Stimulated activated CD8-positive, alpha-beta memory T cell treated with anti-CD3 and anti-CD28 coated beads, Interleukin-7, amount 100 ng/mL, for 1 hour (primary cell): ENCODE data around the gene PEAK3.
A peak's percentile ranks its signal among the peaks of the same experiment; 100 is the strongest.
"Not testable (repeated sequence)": the region's sequence is repeated elsewhere in the genome, so short reads cannot be mapped to it uniquely, and the experiment has no call there.

ENCODE experiments used
- DNase-seq, 2 donors: peaks; one replicate each; pipeline ENCODE4 v3.0.0-alpha.2; 2020; ENCODE audit warnings: low read depth in 2 of 2

The PEAK3 gene

DNA sequence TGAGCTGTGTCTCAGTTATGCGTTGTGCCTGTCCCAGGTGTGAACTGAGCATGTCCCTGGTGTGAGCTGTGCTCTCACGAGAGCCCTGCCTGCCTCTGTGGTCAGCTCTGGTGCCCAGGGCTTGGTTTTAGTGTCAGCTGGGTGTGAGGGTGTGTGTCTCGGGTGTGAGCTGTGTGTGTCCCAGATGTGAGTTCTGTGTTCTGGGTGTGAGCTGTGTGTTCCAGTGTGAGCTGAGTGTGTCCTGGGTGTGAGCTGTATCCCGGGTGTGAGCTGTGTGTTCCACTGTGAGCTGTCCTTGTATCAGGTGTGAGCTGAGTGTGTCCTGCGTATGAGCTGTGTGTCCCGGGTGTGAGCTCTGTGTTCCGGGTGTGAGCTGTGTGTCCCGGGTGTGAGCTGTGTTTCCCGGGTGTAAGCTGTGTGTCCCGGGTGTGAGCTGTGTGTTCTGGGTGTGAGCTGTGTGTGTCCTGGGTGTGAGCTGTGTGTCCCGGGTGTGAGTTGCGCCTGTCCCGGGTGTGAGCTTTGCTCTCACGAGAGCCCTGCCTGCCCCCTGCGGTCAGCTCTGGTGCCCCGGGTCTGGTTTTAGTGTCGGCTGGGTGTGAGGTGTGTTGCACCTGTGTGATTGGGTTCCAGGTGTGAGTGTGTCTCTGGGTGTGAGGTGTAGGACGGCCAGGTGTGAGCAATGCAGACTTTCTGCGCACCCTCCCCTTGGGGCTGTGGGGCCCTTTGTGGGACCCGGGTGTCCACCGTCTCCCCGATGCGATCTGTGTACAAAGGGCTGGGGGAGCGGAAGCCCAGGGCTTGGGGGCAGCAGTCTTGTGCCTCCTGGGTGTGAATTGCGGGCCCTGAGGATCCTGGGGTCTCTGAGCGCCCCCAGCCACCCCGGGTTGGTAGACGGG lies 7.1 kb upstream of the PEAK3 start:
- DNase-seq = no peak

DNA sequence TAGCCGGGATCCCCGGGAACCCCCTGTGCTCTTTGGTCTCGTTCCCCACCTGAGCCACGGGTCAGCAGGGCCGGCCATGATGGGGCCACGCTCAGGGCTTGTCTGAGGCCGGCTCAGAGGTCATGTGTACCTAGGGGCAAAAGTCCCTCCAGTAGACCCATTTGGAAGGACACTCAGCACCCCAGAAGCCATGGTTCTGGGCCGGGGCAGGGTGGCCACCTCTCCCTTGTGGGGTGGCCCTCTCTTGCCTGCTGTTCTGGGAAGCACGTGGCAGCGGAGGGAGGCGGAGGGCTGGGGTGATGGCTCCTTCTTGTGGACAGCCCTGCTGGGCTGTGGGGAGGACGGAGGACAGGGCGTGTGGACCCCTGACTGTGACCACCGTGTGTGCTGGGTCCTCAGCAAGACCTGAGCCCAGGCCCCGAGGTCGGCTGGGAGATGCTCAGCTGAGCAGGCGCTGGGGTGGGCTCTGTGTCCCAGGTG lies 6.4 kb upstream of the PEAK3 start:
- no peak for DNase-seq

DNA sequence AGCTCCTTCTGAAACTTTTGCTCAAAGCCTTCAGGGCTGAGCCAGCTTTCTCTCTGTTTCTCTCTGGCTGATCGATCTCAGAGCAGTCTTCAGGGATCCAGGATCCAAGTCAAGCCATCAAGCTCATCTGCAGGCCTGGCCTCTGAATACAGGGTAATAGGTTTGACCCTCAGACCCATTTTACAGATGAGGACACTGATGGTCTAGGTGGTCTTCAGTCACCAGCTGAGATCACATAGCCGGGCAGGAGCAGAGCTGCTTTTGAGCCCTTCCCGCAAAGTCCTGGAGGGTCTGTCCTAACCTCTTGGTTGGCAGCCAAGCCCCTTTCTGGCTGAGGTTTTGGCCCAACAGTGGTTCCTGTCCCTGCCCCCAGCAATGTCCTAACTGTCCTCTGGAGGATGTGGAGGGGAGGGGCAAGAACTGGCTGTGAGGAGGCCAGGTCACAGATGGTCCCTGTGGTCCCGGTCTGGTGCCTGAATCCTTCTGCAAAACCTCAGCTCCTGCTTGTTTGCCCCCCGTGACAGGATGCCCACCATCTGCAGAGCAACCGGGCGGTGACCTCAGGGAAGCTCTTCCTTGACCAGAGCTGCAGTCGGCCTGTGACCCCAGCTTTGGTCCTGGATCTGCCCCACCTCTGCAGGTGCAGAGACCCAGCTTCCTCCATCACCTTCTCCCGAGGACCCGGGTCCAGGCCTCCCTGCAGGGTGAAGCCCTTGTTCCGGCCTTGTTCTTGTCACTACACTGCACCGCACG lies 5.8 kb upstream of the PEAK3 start:
- no peak for DNase-seq

DNA sequence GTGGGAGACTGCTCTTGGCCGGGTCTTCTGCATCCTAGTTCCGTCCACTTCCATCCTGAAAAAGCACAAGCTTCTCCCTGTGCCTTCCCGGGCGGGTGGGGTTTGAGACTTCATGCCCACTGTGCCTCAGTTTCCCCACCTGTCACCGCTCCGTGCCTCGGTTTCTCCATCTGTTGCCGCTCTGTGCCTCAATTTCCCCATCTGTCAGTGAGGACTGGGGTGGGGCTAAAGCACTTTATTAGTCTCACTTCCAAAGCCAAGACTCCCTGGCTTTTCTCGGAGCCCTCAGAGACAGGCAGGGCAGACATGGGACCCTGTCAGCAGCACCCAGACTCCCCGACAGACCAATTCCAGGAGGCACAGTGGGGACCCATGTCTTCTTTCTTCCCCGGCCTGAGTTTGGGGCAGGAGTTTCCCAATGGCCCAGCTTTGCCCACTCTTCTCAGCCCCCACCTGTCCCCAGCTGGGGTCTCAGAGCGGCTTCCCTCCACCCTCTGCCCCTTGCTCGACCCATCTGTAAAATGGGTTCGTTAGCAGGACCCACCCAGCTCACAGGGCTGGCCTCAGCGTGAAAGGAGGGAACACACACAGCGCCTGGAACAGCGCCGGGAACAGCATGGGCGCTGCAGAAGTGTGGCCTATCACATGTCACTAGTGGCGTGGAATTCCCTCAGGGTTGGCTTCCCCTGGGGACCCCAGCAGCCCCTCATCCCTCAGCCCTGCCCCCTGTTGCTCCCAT lies 4.6 kb upstream of the PEAK3 start:
- DNase-seq = no peak

DNA sequence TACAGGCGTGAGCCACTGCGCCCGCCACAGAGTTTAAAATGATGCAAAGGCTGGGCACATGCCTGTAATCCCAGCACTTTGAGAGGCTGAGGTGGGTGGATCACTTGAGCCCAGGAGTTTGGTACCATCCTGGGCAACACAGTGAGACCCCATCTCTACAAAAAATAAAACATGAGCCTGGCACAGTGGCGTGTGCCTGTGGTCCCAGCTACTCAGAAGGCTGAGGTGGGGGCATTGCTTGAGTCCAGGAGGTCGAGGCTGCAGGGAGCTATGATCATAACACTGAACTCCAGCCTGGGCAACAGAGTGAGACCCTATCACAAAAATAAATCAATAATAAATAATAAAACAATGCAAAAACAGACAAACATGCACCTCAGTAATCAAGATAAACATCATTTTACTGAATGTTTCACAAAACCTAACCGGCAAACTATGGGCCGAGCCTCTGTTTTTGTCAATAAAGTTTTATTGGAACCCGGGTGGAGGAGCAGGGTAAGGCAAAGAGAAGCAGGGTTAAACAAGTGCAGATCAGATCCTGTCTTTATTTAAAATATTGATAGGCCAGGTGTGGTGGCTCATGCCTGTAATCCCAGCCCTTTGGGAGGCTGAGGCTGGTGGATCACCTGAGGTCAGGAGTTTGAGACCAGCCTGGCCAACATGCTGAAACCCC lies 2.0 kb upstream of the PEAK3 start:
- no peak for DNase-seq

DNA sequence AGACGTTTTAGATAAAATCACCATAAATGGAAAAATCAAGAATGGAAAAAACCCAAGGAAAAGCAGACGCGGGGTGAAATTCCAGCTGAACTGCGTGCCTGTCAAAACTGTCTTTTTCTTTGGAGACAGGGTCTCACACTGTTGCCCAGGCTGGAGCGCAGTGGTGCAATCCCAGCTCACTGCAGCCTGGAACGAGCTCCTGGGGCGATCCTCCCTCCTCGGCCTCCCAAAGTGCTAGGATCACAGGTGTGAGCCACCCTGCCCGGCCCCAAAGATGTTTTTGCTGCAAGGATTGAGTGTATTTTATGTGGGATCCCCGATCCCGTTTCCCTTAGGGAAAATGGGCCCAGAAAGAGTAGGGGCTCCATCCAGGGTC lies 875 bp upstream of the PEAK3 start:
- DNase-seq = no peak

DNA sequence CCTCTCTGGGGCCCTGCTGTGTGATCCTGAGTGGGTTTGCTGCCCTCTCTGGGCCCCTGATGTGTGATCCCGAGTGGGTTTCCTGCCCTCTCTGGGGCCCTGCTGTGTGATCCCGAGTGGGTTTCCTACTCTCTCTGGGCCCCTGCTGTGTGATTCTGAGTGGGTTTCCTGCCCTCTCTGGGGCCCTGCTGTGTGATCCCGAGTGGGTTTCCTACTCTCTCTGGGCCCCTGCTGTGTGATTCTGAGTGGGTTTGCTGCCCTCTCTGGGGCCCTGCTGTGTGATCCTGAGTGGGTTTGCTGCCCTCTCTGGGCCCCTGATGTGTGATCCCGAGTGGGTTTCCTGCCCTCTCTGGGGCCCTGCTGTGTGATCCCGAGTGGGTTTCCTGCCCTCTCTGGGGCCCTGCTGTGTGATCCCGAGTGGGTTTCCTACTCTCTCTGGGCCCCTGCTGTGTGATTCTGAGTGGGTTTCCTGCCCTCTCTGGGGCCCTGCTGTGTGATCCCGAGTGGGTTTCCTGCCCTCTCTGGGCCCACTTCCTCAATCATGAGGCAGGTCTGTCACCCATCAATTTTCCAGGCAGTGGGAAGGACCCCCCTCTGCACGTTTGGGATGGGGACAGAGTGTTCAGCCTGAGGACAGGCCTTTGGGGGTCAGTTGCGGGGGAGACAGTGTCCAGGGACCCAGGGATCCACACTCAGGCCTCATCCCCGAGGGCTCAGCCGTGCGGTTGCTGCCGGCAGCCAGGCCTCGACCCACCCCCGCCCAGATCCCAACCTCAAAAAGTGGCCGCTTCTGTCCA lies 512 bp downstream of the PEAK3 start:
- not testable (repeated sequence) for DNase-seq

DNA sequence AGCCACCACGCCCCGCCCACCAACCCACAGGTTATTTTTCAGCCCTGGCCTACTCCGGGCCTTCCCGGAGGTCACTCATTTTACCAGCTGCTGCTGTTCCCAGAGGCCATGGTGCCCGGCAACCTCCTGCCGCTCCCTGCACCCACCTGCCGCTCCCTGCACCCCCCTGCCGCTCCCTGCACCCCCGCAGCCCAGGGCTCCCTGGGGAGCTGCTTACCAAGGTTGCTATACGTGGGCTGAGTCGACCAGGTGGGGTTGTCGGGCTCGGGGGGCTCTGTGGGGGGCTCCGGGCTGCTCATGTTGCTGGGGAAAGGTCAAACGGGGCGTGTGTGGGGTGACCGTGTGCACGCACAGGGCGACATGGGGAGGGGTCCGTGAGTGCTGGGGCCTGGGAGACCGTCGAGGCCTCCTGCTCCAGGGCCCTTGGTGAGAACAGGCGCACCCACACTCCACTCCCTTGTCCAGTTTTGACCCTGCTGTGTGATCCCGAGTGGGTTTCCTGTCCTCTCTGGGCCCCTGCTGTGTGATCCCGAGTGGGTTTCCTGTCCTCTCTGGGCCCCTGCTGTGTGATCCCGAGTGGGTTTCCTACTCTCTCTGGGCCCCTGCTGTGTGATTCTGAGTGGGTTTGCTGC lies 1.2 kb downstream of the PEAK3 start:
- DNase-seq = no peak

DNA sequence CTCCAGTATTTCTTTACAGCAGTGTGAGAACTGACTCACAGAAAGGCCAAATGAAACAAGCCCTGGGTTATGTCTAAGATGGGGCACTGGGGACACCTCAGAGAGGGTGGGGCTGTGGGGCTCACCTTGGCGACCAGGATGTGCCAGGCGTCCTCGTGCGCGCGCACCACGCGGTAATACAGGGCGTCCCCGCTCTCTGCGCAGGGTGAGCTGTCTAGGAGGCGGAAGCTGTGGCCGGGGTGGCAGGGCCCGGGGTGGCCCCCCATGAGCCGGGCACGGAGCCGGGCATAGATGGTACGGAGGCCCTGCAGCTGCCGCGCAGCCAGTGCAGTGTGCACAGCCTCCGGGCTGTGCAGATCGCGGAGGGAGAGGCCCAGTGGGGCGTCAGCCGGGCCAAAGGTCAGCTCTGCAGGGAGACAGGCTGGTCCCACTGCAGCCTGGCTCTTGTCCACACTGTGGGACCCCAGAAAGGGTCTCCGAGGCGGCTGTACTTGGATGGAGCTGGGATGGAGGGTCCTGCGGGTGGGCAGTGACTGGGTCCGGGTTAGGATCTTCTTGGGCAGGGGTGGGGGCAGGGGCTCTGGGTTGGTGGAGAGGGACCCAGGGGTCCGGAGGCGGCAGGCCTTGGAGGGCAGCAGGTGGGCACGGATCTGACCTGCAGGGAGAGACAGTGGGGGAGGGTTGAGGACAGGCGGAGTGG lies 3.4 kb downstream of the PEAK3 start:
- DNase-seq = no peak

DNA sequence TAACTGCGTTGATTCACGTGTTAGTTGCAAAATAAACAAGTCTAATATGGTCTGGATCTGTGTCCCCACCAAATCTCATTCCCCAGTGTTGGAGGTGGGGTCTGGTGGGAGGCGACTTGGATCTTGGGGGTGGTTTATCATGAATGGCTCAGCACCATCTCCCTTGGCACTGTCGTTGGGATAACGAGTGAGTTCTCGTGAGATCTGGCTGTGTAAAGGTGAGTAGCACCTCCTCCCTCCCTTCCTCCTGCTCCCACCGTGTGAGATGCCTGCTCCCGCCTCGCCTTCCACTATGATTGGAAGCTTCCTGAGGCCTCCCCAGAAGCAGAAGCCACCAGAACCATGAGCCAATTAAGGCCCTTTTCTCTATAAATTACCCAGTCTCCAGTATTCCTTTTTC lies 4.8 kb downstream of the PEAK3 start:
- no peak for DNase-seq

DNA sequence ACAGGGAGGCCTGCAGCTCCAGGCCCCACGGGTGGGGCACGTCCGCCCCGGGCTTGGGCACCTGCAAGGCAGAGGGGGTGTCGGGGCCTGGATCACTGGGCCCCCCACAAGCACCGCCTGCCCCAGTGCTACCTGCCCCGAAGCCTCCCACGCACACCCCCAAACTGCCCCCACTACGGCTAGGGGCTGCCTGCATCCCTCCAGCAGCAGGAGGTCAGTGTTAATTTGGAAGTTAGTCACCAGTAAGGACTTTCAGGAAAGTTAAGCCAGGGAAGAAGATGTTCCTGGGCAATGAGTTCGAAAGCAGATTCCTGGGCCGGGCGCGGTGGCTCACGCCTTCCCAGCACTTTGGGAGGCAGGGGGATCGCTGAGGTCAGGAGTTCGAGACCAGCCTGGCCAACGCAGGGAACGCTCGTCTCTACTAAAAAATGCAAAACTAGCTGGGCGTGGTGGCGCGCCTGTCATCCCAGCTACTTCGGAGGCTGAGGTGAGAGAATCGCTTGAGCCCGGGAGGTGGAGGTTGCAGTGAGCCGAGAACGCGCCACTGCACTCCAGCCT lies 5.5 kb downstream of the PEAK3 start:
- no peak for DNase-seq

DNA sequence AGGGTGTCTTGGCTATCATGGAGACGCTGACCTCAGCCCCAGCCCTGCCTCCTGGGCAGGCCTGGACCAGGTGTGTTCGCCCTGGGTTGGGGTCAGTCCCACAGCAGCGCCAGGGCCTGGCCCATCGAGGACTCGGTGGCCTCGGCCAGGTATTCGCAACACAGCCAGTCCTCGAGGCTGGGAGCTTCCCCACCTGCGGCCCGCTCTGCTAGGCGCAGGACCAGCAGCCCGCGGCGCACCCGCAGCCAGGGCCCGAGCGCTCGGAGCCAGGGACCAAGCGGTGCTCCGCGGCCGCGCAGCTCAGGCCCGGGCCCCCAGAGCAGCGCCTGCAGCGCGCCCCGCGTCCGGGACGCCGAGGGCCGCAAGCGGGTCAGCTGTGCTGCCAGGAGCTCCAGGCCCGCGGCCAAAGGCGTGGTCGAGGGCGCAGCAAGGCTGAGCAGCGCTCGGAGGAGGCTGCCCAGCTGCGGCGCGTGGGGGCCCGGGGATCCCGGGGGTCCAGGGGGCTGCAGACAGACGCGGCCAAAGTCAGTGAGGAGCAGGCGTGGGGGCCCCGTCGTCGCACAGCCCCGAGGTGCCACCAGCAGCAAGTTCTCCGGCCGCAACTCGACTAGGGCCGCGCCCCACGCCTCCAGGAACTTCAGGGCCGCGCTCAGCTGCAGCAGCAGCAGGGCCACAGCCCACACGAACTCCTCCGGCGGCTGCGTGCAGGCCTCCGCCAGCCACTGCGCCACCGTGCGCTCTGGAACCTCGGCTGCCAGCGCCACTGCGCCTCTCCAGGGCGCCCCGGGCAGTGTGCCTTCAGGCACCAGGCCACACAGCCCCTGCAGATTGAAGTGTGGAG lies 6.2 kb downstream of the PEAK3 start:
- no peak for DNase-seq

DNA sequence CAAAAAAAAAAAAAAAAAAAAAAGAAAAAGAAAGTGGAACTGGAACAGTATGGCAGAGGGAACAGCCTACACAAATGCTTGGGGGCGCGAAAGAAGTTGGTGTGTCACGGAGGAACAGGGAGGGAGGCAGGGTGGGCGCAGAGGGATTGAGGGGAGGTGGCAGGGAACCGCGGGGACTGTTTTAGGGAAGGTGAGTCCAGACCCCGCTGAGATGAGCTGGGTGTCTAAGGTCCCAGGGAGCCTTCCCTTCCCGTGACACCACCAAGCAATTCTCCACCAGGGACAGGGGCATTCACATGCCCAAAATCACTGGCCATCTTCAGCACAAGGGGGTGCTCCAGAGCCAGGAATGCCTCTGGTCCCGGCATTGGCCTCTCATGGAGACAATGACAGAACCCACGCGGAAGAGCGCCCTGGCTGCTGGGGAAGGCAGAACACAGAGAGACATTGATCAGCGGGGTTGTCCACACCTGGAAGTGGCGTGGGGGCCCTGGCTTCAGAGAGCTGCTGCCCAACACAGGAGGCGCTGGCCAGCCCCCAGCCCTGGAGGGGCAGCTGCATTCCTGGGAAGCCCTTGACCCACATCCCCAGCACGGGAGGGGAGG lies 6.9 kb downstream of the PEAK3 start:
- no peak for DNase-seq

DNA sequence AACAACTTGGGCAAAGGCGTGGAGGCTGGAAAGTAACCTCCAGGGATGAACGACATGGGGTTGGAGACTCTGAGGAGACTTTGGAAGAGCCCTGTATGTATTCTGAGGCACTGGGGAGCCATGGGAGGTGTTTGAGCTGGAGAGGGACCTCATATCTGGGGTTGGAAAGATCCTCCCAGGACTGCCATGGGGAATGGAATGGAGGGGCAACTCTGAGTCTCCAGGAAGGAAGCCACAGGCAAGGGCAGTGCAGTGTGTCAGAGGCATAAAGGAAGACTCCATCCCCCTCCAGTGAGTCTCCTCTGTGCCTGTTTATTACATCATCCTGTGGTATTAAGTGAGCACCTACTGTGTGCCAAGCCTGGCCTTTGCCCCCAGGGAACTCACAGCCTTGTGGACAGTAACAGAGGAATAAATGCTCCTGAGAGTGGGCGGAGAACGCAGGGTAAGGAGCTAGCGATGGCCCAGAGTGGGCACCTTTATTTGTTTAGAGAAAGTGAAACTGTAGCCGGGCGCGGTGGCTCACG lies 7.7 kb downstream of the PEAK3 start:
- no peak for DNase-seq

DNA sequence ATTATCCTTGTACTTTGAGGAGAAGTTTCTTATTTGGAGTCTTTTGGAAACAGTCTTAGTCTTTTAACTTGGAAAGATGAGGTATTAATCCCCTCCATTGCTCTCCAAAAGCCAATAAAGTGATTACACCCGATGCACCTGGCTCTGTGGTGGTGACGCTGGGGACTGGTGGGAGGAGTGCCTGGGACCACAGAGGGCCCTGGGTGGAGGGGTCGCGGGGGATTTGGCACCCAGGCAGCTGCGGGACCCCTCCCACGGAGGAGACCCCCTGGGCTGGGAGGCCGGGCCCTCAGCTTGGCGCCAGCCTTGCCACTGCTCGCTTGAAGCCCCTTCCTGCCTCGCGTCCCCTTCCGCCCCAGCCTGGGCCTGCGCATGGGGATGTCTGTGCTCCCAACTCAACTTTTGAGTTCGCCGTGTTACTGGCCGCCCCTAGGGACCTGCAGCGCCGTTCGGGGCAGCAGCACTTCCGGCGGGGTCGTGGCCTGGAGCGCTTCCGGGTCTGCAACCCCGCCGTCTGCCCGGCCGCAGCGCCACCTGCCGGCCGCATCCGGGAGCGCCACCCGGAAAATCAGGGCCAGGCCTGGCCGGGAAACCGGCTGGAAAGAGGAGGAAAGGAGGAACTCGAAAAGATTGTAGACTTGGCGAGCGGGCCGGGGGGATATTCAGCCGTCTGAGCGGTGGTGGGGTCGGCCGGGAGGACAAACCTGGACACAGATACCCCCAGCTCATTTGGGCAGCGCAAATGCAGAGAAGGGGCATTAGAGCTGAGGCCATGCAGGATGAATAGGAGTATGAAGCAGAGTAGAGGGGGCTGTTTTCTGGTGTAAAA lies 8.4 kb downstream of the PEAK3 start:
- DNase-seq = peak; percentile 49 to 51

DNA sequence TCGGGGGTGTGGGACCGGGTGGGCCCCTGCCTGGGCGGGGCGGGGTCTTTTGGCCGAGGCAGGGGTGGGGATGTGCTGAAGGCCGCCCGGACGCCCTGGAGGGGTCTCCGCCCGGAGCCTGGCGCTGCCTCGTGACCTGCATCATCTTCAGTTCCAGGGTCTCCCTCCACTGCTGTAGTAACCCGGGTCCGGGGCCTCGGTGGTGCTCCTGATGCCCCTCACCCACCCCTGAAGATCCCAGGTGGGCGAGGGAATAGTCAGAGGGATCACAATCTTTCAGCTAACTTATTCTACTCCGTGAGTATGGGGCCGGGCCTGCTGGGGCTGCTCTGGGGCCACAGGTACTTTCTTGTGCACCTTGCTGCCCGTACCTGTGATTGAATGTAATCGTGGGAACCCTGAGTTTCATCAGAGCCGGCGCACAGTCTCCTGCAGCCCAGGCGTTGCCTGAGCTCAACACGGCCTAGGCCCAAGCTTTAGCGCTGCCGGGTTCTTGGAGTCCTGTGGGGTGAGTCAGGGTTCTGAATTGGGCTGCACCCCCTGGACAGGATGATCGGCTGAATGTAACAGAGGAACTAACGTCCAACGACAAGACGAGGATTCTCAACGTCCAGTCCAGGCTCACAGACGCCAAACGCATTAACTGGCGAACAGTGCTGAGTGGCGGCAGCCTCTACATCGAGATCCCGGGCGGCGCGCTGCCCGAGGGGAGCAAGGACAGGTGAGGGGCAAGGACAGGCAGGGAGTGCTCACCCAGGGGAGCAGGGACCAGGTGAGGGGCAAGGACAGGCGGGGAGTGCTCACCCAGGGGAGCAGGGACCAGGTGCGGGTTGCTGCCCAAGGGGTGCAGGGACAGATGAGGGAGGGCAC lies 10.5 kb downstream of the PEAK3 start:
- DNase-seq = no peak
